ENCODE measurements around the gene SSBP4. TPM values are rescaled to one million over a fixed set of nuclear protein-coding genes. Genes with fewer than 3 reads are reported as not detected.

The SSBP4 gene
- total and polyA plus RNA-seq, 2 donors (not counting 3 experiments of a cell fraction or from before 2014, with no cell fraction given): 89.6 to 151 TPM

GRCh38 chr19:18480006-18480691 lies 61.0 kb downstream of the SSBP4 start:
- Histone ChIP-seq H3K36me3 (ENCODE audit: control insufficient read depth in 2 of 2, extremely low read depth in 1 of 2, insufficient read depth in 2 of 2, low read length in 2 of 2) (no peaks in the 10 kb centered on the region), H3K27ac (ENCODE audit: insufficient read depth, low read depth, low read length) (no peak overlapping the region), H4K20me1 (replicated peaks; ENCODE audit: control insufficient read depth, extremely low read depth, insufficient read depth, low read length) (no peaks in the 10 kb centered on the region), H3K27me3 (ENCODE audit: control insufficient read depth in 2 of 2, insufficient read depth in 2 of 2, low read length in 2 of 2) (no peaks in the 10 kb centered on the region), H3K9me1 (replicated peaks; ENCODE audit: control insufficient read depth, extremely low read depth, insufficient read depth, low read length) (no peaks in the 10 kb centered on the region), H3K9ac (replicated peaks; ENCODE audit: extremely low read depth, insufficient read depth, low read length) (no peak overlapping the region), H3K4me2 (ENCODE audit: insufficient read depth, low read length) (no peak overlapping the region), H3K4me3 (replicated peaks in 1 of 3; ENCODE audit: insufficient read depth in 1 of 3, low read depth in 1 of 3, low read length in 3 of 3) (no peak overlapping the region), H3K79me2 (ENCODE audit: control insufficient read depth, insufficient read depth, low read length) (peaks cover 45% of the 10 kb centered on the region), H3K4me1 (ENCODE audit: control insufficient read depth, extremely low read depth, insufficient read depth, low read length) (peaks cover 19% of the 10 kb centered on the region), H2AFZ (ENCODE audit: low read depth, low read length) (no peak overlapping the region), H3K9me3 (replicated peaks; ENCODE audit: control insufficient read depth, insufficient read depth, low read length) (no peaks in the 10 kb centered on the region)
- POLR2A ChIA-PET: no interaction called here
- no peak for TF ChIP-seq MYC (IDR thresholded peaks at IDR 0.05; ENCODE audit: low read depth, low read length)
- TF ChIP-seq EZH2 (IDR thresholded peaks at IDR 0.05; ENCODE audit: borderline replicate concordance, low read depth, low read length, severe bottlenecking): no peak
- intact Hi-C loops (cut with micrococcal nuclease): no loop called here
- CTCF ChIA-PET: interaction anchor here (0.9 to 1.5 kb wide), 6 partner anchors 9 to 109 kb away, joined by 3 to 8 read pairs (median 4); no protein-coding TSS in a partner anchor
- dilution Hi-C loops (cut with MboI; ENCODE audit: extremely low pct_ligation_motif_present, low sequenced_read_pairs): no loop called here
- BruUV-seq (replicated peaks): no TSS peak
- FAIRE-seq (peak; percentile 24), DNase-seq (ENCODE audit: low read depth, low spot score) (peak; percentile 33)

- no peaks in the 10 kb centered on the region for H3K27me3 ChIP-seq (ENCODE audit: control insufficient read depth in 2 of 2, insufficient read depth in 2 of 2, low read length in 2 of 2)
- CTCF ChIA-PET: interaction anchor here (0.5 to 1.9 kb wide), 8 partner anchors 11 to 292 kb away, joined by 3 to 7 read pairs (median 4); partner anchors contain the start of gene REX1BD
- H3K4me3 ChIP-seq (replicated peaks in 1 of 3; ENCODE audit: insufficient read depth in 1 of 3, low read depth in 1 of 3, low read length in 3 of 3): no peak overlapping the region
- H3K9me1 ChIP-seq (replicated peaks; ENCODE audit: control insufficient read depth, extremely low read depth, insufficient read depth, low read length): no peaks in the 10 kb centered on the region
- dilution Hi-C loops (cut with MboI; ENCODE audit: extremely low pct_ligation_motif_present, low sequenced_read_pairs) (no loop called here), intact Hi-C loops (cut with micrococcal nuclease) (no loop called here)
- H3K9me3 ChIP-seq (replicated peaks; ENCODE audit: control insufficient read depth, insufficient read depth, low read length): no peaks in the 10 kb centered on the region
- BruUV-seq (replicated peaks): no TSS peak
- no peaks in the 10 kb centered on the region for H3K36me3 ChIP-seq (ENCODE audit: control insufficient read depth in 2 of 2, extremely low read depth in 1 of 2, insufficient read depth in 2 of 2, low read length in 2 of 2)
- FAIRE-seq: no peak
- no peaks in the 10 kb centered on the region for H4K20me1 ChIP-seq (replicated peaks; ENCODE audit: control insufficient read depth, extremely low read depth, insufficient read depth, low read length)
- peaks cover 26% of the 10 kb centered on the region for H3K4me1 ChIP-seq (ENCODE audit: control insufficient read depth, extremely low read depth, insufficient read depth, low read length)
- peaks cover 46% of the 10 kb centered on the region for H3K79me2 ChIP-seq (ENCODE audit: control insufficient read depth, insufficient read depth, low read length)
- TF ChIP-seq JUN (IDR thresholded peaks at IDR 0.05; ENCODE audit: borderline replicate concordance, insufficient read depth, insufficient read length, low read depth): no peak
- TF ChIP-seq POLR2A (IDR thresholded peaks at IDR 0.05; ENCODE audit: low read depth, low read length): no peak
- no peak for TF ChIP-seq EZH2 (IDR thresholded peaks at IDR 0.05; ENCODE audit: borderline replicate concordance, low read depth, low read length, severe bottlenecking)
- TF ChIP-seq CTCF (IDR thresholded peaks at IDR 0.05; ENCODE audit: extremely low read depth in 1 of 2, insufficient read depth in 1 of 2, low read depth in 1 of 2, low read length in 2 of 2): no peak
- no peak for TF ChIP-seq FOS (IDR thresholded peaks at IDR 0.05; ENCODE audit: borderline replicate concordance, insufficient read depth, low read length)
- TF ChIP-seq, protein P1, sequence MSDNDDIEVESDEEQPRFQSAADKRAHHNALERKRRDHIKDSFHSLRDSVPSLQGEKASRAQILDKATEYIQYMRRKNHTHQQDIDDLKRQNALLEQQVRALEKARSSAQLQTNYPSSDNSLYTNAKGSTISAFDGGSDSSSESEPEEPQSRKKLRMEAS (IDR thresholded peaks at IDR 0.05; ENCODE audit: insufficient read depth, insufficient read length): no peak
- no peak for TF ChIP-seq MYC (IDR thresholded peaks at IDR 0.05; ENCODE audit: low read depth, low read length)
- TF ChIP-seq POLR2AphosphoS5 (IDR thresholded peaks at IDR 0.05; ENCODE audit: insufficient read depth, low read depth, low read length): no peak
- TF ChIP-seq GATA2 (IDR thresholded peaks at IDR 0.05; ENCODE audit: insufficient read depth, insufficient read length, low read depth, low read length): no peak
- no peak for DNase-seq (ENCODE audit: low read depth, low spot score)
- POLR2A ChIA-PET: interaction anchor here (0.5 to 0.6 kb wide), 2 partner anchors 69 to 1388 kb away, joined by 4 to 5 read pairs; no protein-coding TSS in a partner anchor
- no peak overlapping the region for H2AFZ ChIP-seq (ENCODE audit: low read depth, low read length)
- H3K4me2 ChIP-seq (ENCODE audit: insufficient read depth, low read length): no peak overlapping the region
- no peak overlapping the region for H3K9ac ChIP-seq (replicated peaks; ENCODE audit: extremely low read depth, insufficient read depth, low read length)
- H3K27ac ChIP-seq (ENCODE audit: insufficient read depth, low read depth, low read length): no peak overlapping the region
These were observed 62.5 kb downstream of the SSBP4 start for GRCh38 chr19:18481505-18482222.
